ENCODE measurements around the gene AIMP2.
"Not testable (repeated sequence)": the region's sequence is repeated elsewhere in the genome, so short reads cannot be mapped to it uniquely, and the experiment has no call there.

Gene AIMP2

DNA sequence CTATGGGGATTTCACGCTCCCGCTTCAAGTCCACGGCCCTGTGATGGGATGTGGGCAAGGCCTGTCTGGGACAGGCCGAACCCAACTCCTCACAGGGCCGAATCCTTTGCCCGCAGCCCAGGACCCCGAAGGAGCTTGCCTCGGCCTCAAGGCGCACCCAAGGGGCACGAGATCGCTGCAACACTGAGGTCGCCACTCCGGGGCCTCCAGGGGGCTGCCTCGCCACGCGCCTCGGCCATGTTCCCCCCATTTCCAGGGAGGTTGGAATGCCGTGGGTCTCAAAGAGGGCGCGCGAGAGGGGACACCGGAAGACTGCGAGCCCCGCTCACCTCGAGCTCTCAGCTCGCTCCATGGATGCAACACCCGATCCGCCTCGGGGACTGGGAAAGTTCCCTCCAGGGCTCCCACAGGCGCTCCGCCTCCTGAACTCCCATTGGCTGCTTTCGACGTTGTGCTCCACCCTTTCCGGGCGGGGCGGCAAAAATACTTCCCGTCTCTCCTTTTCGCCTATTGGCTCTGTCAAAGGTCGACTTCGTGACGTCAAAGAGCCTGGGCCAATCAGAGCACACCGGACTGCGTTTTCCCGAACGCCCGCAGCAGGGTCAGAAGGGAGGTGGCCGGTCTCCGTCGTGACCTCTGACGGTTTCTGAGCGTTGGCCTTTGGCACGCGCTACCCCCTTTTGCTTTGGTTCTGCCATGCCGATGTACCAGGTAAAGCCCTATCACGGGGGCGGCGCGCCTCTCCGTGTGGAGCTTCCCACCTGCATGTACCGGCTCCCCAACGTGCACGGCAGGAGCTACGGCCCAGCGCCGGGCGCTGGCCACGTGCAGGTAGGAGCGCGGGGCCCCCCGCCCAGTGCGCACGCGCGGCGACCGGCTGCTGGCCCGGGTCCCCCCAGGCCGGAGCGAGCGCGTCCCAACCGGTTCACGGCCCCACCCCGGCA is at the start of gene AIMP2, which contains the start of gene PMS2:
Gene AIMP2, plus strand, starts transcription at position 605 of the 944 bp plus-strand sequence. Its CDS starts 92 bp downstream, at position 697.
Gene PMS2, minus strand, starts transcription at position 382 of the 944 bp plus-strand sequence. Its CDS starts 30 bp downstream, at position 352.
- DNase-seq, result peak; percentile 99

DNA sequence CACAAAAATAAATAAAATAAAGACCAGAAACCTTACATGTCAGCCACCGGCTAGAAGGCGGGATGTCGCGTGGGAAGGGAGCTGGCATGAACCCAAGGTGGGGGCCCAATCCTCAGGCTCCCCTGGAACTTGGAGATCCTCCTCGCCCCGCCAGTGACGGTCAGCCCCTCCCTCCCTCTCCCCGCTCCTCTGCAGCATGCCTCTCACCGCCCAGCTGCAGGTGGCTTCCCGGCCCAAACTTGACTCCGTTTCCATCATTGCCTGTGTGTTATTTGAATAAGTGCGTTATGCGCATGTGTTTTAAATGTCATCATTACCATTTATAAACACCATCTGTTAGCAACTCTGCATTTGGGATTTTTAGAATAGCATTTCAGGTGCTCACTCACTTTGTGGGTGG is 45.9 kb upstream of the AIMP2 start:
- DNase-seq, result not testable (repeated sequence)

DNA sequence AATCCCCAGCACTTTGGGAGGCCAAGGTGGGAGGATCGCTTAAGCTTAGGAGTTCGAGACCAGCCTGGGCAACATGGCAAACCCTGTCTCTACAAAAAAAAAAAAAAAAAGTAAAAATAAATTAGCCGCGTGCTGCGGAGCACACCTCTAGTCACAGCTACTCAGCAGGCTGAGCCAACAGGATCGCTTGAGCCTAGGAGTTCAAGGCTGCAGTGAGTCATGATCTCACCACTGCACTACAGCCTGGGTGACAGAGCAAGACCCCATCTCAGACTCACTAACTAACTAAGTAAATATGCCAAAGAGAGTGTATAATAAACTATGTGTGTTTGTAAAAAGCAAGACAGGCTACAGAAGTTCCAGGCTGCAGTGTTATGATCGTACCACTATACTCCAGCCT is 45.3 kb upstream of the AIMP2 start:
- not testable (repeated sequence) for DNase-seq

GRCh38 chr7:5970347-5970911 is 38.6 kb upstream of the AIMP2 start, which contains the start of gene RSPH10B:
Gene RSPH10B, minus strand, starts transcription at chr7:5970689. Its CDS starts 3,573 bp downstream, at chr7:5967116.
- DNase-seq, result not testable (repeated sequence)

- not testable (repeated sequence) for DNase-seq
Measured at GRCh38 chr7:5973580-5973979, 35.5 kb upstream of the AIMP2 start.

DNA sequence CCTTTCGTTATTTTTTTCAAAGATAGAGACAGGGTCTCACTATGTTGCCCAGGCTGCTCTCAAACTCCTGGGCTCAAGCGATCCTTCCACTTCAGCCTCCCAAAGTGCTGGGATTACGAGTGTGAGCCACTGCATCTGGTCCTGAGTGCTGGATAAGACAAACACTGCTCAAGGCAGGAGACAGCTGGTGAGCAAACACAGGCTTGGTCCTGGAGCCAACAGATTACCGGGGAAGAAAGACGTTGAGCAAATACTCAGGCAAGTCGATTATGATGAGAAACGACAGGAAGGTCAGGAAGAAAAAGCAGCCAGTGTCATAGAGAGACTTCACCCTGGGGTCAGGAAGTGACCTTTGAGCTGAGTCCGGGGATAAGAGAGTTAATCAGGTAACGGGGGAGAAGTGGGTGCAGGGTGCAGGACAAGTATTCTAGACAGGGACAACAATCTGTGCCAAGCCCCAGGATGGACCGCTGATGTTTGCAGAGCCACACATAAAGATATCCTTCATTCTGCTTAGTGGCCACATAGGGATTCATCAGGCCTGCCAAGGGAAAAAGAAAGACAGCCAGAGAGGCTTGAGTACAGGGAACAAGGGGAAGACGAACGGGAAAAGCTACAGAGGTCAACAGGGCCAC is 29.3 kb upstream of the AIMP2 start:
- not testable (repeated sequence) for DNase-seq

DNA sequence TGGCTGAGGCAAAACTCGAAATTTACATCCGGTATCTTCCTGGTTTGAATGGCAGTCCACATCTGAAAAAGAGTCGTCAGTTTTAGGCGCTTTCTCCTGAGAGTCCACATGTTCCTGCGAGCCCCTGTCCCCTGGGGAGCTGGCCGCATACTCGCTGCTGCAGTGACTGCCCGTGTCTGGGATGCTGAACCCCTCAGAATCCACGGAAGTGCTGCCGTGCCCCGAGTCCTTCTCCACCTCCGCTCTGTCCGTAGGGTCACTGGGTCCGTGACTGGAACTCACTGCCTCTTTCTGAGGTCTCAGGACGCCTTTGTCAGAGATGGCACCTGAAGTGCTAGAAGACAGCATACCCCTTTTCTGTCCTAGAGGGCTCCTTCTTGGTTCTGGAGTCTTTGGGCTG is 22.0 kb upstream of the AIMP2 start:
- not testable (repeated sequence) for DNase-seq

GRCh38 chr7:5997210-5997808 is 11.8 kb upstream of the AIMP2 start:
- DNase-seq, result peak; percentile 85

GRCh38 chr7:6007386-6007785 is 1.7 kb upstream of the AIMP2 start:
- DNase-seq, result no peak

GRCh38 chr7:6007835-6008590 is 1.1 kb upstream of the AIMP2 start:
- not testable (repeated sequence) for DNase-seq

DNA sequence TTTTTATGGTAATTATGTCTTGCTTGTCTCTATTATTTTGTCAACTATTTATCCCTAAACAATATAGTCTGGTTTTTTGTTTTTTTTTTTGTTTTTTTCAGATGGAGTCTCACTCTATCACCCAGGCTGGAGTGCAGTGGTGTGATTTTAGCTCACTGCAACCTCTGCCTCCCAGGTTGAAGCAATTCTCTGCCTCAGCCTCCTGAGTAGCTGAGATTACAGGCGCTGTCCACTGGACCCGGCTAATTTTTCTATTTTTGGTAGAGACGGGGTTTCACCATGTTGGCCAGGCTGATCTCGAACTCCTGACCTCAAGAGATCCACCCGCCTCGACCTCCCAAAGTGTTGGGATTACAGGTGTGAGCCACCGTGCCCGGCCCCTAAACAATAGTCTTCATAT is 1.3 kb downstream of the AIMP2 start:
- not testable (repeated sequence) for DNase-seq

DNA sequence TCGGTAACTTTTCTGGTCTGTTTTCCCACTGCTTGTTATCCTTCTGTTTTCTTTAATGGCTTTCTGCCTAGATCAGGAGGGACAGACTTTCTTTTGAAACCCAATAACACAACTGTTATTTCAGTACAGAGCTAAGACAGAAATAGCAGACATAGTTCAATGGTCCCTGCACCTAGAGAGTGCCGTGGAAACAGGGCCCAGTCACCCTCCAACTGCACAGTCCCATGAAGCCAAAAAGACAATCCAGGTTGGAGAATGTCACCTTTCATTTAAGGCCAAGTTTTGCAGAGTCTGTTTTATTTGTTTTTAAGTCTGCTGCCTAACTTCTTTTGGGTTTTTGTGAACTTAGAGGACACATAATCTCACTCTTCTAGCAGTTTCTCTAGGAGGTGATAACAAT is 2.5 kb downstream of the AIMP2 start:
- no peak for DNase-seq

DNA sequence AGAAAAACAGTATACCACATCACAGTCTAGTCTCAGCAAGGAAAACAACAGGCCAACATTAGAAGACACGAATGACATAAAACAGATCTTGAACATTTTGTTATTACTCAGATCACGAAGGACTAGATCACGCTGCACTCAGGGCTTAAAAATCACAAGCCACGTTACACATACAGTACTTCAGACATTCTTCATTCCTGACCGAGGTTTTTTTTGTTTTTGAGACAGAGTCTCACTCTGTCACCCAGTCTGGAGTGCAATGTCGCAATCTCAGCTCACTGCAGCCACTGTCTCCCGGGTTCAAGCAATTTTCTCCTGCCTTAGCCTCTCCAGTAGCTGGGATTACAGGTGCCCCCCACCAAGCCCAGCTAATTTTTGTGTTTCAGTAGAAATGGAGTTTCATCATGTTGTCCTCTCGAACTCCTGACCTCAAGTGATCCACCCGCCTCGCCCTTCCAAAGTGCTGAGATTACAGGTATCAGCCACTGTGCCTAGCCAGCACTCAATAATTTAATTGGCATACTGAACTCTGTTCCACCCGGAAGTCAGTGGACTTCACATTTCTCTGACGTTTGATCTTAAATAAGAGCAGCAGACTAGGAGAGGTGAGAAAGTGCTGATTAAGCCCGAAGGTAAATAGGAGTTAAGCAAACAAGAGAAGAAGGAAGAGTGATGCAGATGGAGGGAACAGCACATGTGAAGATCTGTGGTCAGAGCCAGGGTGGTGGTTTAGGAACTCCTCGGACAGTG is 3.5 kb downstream of the AIMP2 start:
- no peak for DNase-seq

DNA sequence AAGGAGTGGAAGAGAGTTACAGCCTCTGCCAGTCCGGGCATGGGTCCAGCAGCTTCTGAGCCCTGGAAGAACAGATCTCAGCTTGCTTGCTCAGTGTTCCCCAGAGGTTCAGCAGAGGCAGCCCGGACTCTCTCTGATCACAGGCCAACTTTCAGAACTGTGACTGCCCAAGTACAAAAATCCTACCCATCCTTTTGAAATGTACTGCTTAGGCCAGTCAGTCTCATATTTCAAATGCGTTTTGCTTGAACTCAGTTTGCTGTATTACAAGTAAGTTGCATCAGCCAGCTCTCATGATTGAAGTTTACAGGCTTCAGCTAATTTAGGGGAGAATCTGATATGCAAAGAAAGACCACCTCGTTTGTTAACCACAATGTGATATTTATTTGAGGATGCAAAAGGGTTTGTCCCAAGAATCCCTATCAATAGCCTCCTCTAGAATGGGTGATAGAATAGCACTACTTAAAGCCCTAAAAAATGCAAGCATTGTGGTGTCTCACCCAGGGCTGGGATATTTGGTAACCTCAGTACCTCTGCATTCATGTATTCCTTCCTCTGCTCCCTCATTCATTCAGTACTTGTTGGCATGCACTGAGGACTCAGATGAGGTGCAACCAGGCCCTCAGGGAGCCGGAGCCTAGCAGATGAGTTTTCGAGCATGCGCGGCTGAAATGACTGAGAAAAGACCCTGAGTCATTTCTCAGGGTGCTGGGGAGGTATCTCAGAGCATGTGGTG is 7.0 kb downstream of the AIMP2 start:
- peak; percentile 51 for DNase-seq

GRCh38 chr7:6016653-6016966 is 7.5 kb downstream of the AIMP2 start:
- DNase-seq, result no peak

GRCh38 chr7:6020371-6021286 is 11.6 kb downstream of the AIMP2 start:
- DNase-seq, result no peak

- DNase-seq, result peak; percentile 77
Measured at GRCh38 chr7:6022707-6023106, 13.6 kb downstream of the AIMP2 start.

GRCh38 chr7:6023974-6024435 is 14.9 kb downstream of the AIMP2 start:
- DNase-seq, result peak; percentile 97

DNA sequence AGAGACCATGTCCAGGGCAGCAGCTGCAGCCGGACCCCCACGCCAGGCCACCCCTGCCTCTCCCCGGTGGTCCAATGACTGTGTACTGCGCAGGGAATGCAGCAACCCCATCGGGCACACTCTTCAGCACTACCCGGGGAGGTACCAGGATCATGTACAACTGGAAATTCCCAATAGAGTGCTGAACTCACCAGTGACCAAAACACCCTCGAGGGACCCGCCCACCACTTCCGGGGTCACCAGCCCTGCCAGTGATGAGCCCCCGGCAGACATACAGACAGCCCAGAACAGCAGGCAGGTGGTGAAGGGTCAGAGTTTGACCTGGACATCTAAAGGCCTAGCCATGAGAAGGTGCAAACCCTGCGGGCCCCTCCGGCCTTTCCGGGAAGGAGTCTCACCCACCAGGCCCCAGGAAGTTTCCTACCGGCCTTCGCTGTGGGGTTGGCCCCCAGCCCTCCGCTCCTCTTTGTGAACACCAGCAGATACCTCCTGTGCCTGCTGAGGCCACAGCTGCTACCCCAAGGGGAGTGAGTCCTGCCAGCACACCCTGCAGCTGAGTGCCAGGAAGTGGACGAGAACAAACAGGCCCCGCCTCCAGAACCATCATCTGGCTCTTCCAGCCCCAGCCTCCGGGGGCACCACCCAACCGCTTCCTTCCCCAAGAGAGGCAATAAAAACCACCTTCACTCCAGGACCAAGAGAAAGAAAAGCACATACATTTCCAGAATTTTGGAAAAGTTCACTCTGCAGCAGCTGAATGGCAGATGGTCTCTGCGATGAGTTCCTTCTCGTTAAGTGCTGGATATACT is 17.1 kb downstream of the AIMP2 start:
- DNase-seq, result peak; percentile 90

Data from hematopoietic multipotent progenitor cell treated with erythropoietin and hydrocortisone succinate and interleukin-3 and kit ligand, for 8 days (in vitro differentiated cells).